Measurements from ENCODE around the gene RNPS1.
"Not testable (repeated sequence)": the region's sequence is repeated elsewhere in the genome, so short reads cannot be mapped to it uniquely, and the experiment has no call there.

The RNPS1 gene

DNA sequence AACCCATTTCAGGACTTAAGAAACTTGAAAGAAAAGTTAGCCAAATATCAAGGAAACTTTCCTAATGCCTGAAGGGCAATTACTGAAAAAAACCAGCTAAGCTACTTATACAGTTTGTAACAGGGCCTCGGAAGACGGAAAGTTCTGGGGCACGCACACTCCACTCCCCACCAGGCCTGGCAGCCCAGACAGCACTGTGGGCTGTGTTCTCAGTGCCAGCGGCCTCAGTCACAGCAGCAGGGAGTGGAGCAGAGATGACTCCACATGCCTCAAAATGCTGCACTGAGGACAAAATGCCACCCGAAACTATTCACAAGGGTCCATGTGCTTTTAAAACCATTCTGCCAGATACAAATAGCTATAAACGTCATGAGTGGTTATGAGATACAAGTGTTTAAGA, 10.2 kb downstream of the RNPS1 start:
- no peak for DNase-seq (ENCODE audit: low spot score)

DNA sequence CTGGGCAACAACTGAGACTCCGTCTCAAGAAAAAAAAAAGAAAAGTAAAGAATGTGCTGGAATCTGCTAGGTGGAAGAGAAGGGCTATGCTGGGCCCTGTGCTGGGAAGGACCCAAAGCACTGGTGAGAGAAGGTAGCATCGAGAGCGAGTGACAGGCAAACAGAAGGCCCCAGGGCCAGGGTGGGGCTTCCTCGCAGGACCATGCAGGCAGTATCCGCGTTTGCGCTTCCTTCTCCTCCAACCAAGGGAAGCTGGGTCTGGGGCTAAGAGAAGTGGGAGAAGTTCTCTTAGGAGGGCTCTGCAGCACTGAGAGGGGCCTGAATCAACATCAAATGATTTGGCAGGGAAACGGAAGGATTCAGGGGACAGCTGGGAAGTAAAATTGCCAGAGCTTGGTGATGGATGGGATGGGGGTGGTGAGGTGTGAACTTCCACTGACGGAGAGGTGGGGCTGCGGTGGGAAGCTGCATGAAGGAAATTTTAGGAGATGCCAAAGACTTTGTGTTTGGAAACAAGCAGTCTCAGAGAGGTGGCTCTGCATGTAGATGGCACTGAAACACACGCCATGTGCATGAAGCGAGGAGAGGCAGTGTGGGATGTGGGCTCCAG, 11.3 kb downstream of the RNPS1 start:
- no peak for DNase-seq (ENCODE audit: low spot score)

DNA sequence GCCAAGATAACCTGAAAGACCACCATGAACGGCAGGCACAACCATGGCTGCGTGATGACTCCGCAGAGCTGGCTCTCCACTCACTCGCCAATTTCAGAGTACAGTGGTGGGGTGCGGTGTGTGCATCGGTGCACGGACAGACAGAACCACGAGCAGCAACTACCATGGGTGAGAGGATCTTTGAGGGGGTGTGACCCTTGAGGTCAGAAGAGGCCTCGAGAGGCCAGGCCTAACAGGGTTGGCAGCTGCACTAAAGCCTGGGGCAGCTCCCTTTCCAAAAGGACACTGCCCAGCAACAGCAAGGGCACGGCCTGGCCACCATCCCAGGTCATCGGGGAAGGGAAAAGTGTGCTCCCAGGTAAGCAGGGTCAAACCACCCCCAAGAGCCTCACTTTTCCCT, 14.6 kb downstream of the RNPS1 start:
- DNase-seq (ENCODE audit: low spot score): no peak

DNA sequence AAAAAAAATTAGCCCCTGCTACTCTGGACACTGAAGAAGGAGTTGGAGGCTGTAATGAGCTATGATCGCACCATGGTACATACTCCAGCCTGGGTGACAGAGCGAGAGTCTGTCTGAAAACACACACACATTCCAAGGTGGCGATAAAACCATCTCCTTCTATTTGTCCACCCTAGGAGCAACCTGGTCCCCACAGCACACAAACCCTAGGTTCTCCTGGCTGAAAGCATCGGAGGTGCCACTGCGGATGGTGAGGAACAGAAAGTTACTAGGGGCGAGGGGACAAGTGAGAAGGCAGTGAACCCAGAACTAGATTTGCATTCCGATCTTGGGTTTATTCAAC, 15.1 kb downstream of the RNPS1 start:
- DNase-seq (ENCODE audit: low spot score): peak; percentile 39

DNA sequence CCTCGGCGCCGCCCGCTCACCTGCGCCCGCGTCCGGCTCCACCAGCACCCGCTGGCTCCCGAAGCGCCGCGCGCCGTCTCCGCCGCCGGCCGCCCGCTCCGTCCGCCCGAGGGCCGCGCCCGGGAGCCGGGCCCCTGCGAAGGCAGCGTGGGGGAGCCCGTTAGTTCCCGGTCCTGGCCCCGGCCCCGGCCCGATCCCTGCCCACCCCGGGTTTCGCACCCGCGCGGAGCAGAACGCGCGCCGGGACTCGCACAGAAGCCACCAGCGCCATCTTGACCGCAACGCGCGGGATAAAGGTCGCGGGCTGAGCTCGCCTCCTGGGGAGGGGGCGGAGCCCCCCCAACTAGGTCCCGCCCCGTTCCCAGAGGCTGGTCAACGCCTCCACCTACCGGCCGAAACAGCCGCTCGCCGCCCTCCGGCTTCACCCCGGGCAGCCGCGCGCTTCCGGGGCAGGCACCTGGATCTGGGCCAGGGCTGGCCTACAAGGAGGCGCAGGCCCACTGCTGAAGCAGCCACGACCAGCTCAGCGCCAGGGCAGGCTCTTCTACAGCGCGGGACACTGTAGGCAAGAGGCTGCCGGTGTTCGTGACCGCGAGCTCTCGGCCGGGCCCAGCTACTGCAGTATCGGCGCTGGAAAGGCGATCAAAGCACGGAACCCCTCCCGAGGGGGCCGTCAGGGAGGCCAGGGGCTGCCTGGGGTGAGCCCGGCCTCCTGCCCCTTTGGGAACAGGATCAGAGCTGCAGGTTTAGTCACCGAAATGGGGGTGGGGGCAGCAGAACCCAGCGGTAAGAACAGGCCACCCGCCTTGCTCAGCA, 16.4 kb downstream of the RNPS1 start, which contains the start of gene ECI1:
TSS of gene ECI1 (minus strand) at position 292 of the 816 bp plus-strand sequence. CDS start at position 271, 21 bp downstream.
- DNase-seq (ENCODE audit: low spot score): peak; percentile 94

DNA sequence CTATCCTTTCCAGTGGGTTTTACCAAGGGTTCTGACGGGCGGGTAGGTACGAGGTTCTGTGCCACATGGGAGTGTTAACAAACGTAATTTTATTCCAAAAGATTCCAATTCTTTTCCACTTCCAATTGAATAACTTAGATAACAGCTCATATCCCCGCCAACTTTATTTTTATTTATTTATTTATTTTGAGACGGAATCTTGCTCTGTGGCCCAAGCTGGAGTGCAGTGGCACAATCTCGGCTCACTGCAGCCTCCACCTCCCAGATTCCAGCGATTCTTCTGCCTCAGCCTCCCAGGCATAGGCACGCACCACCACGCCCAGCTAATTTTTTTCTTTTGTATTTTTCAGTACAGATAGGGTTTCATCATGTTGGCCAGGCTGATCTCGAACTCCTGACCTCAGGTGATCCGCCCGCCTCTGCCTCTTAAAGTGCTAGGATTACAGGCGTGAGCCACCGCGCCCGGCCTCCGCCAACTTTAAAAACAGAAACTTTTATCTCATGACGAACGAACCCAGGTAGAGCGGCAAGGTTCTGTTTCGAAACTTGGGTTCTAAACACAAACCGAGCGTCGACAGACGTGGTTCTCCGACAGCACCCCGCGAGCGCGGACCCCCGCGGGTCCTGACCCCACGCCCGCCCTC, 17.2 kb downstream of the RNPS1 start:
- peak; percentile 61 for DNase-seq (ENCODE audit: low spot score)

DNA sequence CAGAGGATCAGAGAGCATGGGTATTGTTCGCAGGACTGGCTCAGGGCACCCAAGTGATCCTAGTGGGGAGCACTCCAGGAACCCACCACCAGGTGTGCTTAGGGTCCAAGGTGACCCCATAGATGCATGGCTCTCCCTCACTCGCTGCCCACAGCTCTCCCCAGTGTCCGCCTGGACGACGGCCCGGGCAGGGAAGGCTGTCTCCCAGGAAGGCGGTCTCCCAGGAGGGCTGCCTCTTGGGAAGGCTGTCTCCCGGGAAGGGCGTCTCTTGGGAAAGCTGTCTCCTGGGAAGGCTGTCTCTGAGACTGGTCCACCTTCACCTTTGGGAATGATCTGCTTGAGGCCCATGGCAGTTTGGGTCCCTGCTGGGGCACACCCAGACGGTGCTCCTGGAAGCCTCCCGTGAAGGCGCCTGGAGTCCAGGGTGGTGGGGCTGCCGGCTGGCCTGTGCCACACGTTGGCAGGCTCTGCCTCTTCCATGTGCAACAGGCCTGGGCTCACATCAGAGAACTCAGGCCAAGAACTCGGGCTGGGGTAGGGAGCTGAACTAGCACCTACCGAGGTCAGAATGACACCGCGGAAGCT, 21.5 kb downstream of the RNPS1 start:
- DNase-seq (ENCODE audit: low spot score): no peak

DNA sequence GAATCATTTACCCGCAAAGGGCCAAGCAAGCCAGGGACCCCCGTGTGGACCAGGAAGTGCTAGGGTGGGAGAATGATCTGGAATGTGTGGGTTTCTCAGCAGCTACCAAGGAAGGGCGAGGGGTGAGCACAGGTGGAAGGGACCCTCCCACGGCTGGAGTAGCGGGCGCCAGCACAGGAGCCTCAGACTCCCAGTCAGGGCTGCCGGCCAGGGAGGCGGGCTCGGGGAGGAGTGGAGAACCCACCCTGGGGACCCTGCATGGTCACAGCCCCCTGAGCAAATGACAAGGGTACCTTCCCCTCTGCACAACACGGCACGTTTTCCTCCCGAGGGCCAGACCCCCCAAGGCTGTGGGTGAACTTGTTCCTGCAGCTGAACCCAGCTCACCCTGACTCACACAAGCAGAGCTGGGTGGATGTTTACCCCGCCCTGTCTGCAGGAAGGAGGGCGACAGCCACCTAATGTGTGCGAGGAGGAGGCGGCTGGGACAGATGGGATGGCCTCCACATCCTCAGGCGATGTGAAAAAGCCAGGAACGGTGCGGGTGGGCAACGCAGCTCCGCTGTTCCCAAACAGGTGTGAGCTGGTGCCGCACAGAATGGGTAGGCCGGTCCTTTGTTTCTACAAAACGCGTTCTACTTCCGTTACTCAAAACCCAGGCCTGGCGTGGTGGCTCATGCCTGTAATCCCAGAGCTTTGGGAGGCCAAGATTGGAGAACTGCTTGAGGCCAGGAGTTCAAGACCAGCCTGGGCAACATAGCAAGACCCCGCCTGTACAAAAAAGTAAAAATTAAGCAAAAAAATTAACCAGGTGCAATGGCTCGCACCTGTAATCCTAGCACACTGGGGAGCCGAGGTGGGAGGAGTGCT, 22.8 kb downstream of the RNPS1 start:
- DNase-seq (ENCODE audit: low spot score): no peak

DNA sequence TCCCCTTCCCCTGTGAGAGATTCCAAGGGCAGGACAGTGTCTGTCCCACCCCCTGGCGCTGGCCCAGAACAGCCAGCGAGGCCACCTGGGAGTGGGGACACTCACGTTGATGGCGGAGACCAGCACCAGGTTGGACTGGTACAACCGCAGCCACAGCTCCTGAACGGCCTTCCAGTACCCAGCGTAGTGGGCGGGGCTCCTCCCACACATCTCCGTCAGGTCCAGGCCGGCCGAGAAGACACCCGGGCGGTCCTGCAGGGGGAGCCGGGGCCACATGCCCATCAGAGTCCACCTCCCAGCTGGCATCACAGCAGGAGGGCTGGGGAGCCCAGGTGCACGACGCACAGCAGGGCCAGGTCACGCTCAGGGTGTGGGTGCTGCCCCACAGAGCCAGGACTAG, 23.6 kb downstream of the RNPS1 start:
- DNase-seq (ENCODE audit: low spot score): no peak

DNA sequence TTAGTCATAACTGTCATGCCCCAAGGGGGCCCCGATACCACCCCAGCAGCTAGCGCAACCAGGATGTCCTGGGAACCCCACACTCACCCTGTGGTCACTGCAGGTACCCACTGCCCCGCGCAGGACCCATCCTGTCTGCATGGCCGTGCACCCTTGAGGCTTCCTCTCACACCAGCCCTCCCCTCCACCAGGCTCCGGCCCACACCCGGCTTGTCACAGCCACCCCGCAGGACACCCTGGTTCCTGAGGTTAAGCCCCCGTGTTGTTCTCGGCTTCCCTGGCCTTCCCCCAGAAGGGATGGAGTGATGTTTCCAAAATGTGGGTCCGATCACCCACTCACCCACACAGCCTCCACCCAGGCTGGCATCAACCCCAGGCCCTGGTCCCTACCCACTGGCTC, 24.1 kb downstream of the RNPS1 start:
- DNase-seq (ENCODE audit: low spot score): no peak

DNA sequence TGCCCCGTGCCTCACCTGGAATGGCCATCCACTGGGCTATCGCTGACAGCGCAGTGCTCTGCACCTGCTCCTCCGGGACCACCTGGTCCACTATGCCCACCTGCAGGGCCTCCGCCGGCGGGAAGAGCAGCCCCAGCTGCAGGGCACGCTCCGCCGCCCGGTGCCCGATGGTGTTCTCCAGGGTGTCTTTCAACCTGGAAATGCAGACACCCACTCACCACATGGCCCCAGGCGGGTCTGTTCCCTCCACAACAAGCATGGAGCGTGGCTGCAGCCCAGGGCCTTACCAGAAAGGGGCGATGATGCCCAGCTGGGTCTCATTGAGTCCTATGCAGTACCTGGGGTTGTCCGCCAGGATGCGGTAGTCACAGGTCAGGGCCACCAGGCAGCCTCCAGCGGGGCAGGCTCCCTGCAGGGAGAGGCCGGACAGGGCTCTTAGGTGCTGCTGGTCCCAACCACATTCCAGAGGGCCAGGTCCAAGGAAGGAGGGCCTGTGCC, 24.8 kb downstream of the RNPS1 start:
- no peak for DNase-seq (ENCODE audit: low spot score)

DNA sequence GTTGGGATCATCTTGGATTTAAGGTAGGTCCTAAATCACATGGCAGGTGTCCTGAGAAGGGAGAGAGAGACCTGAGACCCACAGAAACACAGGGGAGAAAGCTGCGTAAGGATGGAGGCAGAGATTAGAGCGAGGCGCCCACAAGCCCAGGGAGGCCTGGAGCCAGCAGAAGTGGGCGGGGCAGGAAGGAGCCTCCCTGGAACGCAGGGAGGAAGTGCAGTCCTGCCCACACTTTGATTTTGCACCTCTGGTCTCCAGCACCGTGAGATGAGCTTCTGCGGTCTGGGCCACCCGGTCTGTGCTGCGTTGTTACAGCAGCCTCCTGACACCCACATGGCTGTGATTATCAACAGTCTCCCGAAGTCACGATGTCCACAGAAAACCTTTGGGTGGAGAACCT, 25.3 kb downstream of the RNPS1 start:
- DNase-seq (ENCODE audit: low spot score): no peak

DNA sequence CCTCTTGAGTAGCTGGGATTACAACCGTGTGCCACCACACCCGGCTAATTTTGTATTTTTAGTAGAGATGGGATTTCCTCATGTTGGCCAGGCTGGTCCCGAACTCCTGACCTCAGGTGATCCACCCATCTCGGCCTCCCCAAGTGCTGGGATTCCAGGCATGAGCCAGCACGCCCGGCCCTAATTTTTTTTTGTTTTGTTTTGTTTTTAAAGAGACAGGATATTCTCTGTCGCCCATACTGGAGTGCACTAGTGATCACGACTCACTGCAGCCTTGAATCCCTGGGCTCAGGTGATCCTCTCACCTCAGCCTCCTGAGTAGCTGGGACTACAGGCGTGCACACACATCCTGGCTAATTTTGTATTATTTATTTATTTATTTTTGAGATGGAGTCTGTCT, 27.6 kb downstream of the RNPS1 start:
- not testable (repeated sequence) for DNase-seq (ENCODE audit: low spot score)

DNA sequence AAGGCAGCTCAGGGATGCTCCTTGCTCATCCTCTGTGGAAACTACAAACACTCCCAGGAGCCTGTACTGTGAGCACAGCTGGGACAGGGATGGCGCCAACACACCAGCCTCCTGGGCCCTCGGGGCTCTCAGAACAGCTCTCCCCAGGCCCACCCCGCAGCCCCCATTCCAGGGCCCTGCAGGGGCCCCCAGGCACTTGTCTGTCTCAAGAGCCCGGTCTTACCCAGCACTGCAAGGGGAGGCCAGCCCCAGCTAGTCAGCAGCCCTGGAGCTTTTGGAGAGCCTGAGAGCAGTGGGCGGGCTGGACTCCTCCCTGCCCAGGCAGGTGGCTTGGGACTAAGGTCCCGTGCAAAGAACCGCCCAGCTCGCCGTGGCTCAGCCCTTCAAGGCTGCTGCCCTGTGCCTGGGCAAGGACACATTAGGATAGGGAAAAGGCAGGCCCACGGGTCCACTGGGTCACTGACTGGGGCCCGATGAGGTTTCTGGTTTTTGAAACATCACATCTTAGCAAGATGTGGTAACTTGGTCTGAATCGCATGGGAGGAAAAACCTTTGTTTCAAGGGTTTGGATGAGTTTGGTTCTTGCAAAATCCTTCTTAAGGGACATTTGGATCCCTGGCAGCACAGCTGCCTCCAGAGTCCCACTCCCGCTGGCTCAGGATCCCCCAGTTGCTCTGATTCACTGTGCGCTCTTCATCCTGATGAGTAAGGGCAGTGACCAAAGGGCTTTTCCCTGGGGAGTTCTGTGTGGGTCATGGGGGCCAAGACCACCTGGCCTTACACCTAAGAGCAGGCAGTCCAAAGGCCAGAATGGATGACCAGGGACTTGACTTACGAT, 28.9 kb downstream of the RNPS1 start:
- no peak for DNase-seq (ENCODE audit: low spot score)

DNA sequence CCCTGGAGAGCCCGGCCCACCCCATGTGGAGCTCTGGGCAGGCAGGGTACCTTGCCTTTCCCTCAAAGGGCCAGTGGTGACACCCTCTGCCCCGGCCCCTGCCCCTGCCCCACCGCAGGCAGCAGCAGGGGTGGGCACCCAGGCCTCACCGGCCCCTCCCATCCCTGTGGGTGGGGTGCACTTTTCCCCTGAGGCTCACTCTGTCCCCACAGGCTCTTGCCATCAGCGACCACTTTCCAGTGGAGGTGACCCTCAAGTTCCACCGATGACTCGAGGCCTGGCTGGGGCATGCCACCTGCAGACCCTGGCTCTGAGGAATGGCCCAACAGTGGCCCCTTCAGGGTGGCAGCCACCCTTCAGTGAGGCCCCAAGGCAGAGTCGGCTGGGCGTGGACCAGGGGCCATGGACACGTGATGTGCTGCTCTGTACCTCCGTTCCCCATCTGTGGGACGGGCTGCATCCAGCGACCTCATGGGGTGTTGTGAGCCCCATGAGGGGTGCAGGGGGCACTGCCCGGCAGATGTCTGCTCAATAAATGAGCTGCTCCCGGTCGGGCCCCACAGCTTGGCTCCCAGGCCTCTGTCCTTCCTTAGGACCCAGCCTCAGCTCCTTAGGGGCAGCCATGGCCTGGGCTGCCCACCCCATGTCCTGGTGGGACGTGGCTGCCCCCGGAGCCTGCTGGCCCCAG, 29.6 kb downstream of the RNPS1 start:
- DNase-seq (ENCODE audit: low spot score): no peak

DNA sequence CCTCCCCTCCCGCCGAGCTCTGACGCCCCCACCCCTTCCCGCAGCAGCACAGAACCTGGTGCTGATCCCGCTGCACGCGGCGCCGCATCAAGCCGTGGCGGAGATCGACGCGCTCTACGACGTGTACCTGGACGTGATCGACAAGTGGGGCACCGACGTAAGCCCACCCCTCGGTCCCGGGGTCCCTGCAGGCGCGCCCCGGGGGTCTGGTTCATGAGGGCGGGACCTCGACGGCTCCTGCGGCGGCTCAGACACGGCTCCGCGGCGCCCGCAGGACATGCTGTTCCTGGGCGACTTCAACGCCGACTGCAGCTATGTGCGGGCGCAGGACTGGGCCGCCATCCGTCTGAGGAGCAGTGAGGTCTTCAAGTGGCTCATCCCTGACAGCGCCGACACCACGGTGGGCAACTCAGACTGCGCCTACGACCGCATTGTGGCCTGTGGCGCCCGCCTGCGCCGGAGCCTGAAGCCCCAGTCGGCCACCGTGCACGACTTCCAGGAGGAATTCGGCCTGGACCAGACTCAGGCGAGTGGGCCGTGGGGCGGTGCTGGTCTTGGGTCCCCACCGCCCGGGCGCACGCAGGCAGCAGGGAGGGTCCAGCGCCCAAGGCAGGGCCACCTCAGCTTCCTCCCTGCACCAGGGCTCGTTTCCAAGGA, 30.3 kb downstream of the RNPS1 start:
- DNase-seq (ENCODE audit: low spot score): no peak

DNA sequence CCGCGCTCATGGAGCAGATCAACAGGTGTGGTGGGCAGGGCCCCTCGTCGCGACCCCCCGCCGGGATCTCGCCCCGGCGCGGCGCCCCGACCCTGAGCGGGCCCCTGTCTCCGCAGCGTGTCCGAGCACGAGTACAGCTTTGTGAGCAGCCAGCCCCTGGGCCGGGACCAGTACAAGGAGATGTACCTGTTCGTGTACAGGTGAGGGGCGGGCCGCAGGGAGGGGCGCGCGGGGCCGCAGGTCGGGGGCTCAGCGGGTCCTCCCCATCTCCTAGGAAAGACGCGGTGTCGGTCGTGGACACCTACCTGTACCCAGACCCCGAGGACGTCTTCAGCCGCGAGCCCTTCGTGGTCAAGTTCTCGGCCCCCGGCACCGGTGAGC, 30.8 kb downstream of the RNPS1 start:
- DNase-seq (ENCODE audit: low spot score): no peak

DNA sequence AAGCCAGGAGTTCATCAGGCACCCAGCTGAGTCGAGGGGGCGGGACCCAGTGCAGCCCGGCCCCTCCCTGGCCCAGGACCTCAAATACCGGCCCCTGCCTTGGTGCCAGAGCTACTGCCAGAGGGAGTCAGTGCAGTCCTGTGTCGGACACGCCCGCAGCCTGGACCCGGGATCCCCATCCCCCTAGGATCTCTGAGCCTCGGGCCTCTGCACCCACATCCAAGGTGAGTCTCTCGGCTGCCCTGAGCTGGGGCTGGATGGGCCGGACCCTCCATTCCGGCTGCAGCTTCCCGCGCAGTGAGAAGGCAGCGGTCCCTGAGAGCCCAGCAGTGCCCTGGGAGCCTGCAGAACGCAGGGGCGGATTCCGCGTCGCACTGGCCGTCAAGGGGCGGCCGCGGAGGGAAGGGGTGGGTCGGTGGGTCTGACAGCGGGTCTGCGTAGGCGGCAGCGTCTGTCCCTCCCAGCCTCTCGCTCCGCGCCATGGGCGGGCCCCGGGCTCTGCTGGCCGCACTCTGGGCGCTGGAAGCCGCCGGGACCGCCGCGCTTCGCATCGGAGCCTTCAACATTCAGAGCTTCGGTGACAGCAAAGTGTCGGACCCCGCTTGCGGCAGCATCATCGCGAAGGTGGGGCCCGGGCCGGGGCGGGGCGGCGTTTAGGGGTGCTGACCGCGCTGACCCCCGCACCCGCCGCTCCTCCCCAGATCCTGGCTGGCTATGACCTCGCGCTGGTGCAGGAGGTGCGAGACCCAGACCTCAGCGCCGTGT, 31.4 kb downstream of the RNPS1 start, which contains the start of gene DNASE1L2:
TSS of gene DNASE1L2 (plus strand) at position 108 of the 765 bp plus-strand sequence. CDS start at position 481, 373 bp downstream.
- no peak for DNase-seq (ENCODE audit: low spot score)

Measured in NAMALWA (cell line).